Measurements from ENCODE around the gene DNAH8.
A peak's percentile ranks its signal among the peaks of the same experiment; 100 is the strongest.
"Not testable (repeated sequence)": the region's sequence is repeated elsewhere in the genome, so short reads cannot be mapped to it uniquely, and the experiment has no call there.

The DNAH8 gene

DNA sequence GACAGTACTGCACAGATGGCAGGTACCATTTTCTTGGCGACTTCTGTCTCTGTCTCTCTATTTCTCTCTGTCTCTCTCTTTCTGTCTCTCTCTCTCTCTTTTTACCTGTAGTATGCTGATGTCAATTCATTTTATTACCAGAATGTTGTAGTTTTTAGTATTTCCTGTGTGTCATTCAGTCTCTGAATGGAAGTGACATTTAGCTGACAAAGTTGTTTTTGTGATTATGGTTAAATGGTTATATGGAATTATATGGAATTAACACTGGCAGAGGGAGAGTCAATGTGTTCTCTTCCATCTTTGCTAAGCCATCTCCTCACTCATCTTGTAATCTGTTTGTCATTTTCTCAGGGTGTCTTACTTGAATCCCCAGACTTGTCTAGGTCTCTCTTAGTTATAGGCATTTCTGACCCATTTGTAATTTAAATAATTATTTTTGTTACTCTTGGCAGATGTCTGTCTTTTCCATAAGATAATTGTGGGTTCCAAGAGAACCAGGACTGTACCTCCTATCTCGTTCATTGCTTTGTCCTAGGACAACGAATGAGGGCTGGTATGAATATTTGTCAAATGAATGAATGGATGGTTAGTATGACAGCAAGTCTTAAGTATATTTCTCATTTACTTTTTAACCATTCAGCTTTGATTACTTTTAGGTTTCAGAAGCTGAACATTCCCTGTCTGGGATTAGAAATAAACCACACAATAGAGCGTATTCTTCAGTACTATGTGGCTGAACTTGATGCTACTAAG is 64.4 kb downstream of the DNAH8 start:
- no peak overlapping the region for H3K9ac ChIP-seq (ENCODE audit: low read depth, low read length)
- H3K27ac ChIP-seq (ENCODE audit: low read depth, low read length): no peak overlapping the region
- H3K4me1 ChIP-seq (ENCODE audit: control insufficient read depth, insufficient read depth, low read length): peaks cover 13% of the 10 kb centered on the region
- H3K27me3 ChIP-seq (ENCODE audit: control insufficient read depth, insufficient read depth, low read length): no peaks in the 10 kb centered on the region
- H3K9me3 ChIP-seq (ENCODE audit: control insufficient read depth, insufficient read depth, low read length): no peaks in the 10 kb centered on the region
- no peak overlapping the region for H3K4me3 ChIP-seq (ENCODE audit: low read depth, low read length)
- no peaks in the 10 kb centered on the region for H3K36me3 ChIP-seq (ENCODE audit: control insufficient read depth, insufficient read depth, low read length)

DNA sequence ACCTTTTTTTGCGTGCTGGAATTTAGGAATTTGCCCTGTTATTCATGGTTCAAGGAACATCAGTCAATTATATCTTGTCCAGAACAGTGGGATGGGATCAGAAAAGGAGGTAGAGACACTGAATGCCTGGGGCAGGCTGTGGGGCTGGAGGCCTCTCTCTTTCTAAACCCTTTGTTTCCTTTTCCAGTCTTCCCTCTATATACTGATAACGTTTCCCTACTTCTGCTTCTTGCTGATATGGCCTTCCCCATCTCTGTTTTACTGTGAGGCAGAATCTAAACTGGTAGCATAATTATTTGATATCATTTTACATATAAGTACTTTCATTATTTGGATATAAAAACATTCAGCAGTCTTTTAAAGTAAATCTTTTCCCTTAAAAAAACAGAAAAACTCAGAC is 67.5 kb downstream of the DNAH8 start:
- Histone ChIP-seq H3K27ac (ENCODE audit: low read depth, low read length) (no peak overlapping the region), H3K9ac (ENCODE audit: low read depth, low read length) (no peak overlapping the region), H3K27me3 (ENCODE audit: control insufficient read depth, insufficient read depth, low read length) (no peaks in the 10 kb centered on the region), H3K4me1 (ENCODE audit: control insufficient read depth, insufficient read depth, low read length) (peaks cover 19% of the 10 kb centered on the region), H3K36me3 (ENCODE audit: control insufficient read depth, insufficient read depth, low read length) (no peaks in the 10 kb centered on the region), H3K9me3 (ENCODE audit: control insufficient read depth, insufficient read depth, low read length) (no peaks in the 10 kb centered on the region), H3K4me3 (ENCODE audit: low read depth, low read length) (no peak overlapping the region)

DNA sequence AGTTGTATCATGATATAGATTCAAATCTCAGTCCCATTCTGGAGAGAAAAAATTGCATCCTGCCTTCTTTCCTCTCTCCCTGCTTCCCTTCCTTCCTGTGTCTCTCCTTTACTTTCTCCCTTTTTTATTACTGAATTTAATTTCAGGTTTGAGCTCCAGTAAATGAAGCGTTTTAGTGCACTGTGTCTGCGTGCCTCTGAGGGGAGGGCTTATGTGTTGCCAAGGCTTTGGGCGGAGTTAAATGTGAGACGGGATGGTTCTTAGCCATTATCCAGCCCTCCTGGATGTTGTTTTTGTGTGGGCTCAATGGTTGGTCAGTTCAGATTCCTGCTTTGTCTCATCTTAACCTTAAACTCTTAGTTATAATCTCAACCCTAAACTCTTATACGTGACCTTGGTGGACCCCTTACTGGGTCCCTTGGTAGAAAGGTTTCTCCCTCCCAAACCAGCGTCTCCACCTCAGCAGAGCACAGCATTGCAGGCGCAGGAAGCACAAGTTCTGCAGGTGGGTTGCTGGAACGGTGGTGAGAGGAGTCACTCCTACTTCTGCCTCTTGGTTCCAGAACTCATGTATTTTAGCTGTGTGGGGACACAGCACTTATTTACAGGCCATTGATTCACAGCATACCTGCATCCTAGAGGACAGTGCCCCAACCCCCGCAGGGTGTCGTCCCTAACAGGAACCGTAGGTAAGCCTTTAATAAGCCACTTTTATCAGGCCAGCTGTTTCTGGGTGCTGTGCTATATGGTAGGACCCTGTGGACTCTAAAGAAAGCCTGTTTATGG is 68.5 kb downstream of the DNAH8 start:
- Histone ChIP-seq H3K9ac (ENCODE audit: low read depth, low read length) (no peak overlapping the region), H3K36me3 (ENCODE audit: control insufficient read depth, insufficient read depth, low read length) (no peaks in the 10 kb centered on the region), H3K27ac (ENCODE audit: low read depth, low read length) (no peak overlapping the region), H3K4me1 (ENCODE audit: control insufficient read depth, insufficient read depth, low read length) (peaks cover 19% of the 10 kb centered on the region), H3K9me3 (ENCODE audit: control insufficient read depth, insufficient read depth, low read length) (no peaks in the 10 kb centered on the region), H3K27me3 (ENCODE audit: control insufficient read depth, insufficient read depth, low read length) (no peaks in the 10 kb centered on the region), H3K4me3 (ENCODE audit: low read depth, low read length) (0 out of 2 replicates have a peak overlapping the region, but pooled peaks have one; percentile 8)

DNA sequence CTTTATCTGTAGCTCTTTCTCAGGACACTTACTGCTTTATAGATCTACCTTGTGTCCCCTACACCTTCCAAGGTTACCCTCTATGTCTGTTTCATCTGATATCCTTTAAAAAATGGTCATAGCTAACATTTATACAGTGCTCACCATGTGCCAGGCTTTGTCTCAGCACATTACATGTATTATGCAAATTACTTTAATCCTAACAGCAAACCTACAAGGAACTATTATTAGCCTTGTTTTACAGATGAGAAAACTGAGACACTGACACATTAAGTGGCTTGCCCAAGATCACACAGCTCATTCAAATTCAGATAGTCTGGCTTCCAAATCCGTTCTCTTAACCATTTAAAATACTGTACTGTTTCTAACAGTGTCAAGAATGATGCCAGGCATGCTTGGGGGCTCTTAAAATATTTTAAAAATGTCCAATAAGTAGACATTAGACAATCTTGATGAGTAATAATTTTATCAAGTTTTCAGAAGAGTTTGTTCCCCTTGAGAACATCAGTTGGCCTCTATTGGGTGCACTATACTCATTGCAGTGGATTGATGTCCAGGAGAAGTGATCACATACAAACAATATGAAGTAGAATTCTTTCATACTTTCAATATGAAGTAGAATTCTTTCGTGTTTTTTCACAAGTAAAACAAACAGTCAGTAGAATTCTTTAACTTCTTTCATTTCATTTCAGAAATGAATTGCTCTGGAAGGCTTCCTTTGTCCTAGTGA is 69.6 kb downstream of the DNAH8 start:
- no peak overlapping the region for H3K9ac ChIP-seq (ENCODE audit: low read depth, low read length)
- no peak overlapping the region for H3K4me3 ChIP-seq (ENCODE audit: low read depth, low read length)
- H3K4me1 ChIP-seq (ENCODE audit: control insufficient read depth, insufficient read depth, low read length): peaks cover 19% of the 10 kb centered on the region
- no peak overlapping the region for H3K27ac ChIP-seq (ENCODE audit: low read depth, low read length)
- H3K27me3 ChIP-seq (ENCODE audit: control insufficient read depth, insufficient read depth, low read length): no peaks in the 10 kb centered on the region
- H3K36me3 ChIP-seq (ENCODE audit: control insufficient read depth, insufficient read depth, low read length): no peaks in the 10 kb centered on the region
- H3K9me3 ChIP-seq (ENCODE audit: control insufficient read depth, insufficient read depth, low read length): no peaks in the 10 kb centered on the region

DNA sequence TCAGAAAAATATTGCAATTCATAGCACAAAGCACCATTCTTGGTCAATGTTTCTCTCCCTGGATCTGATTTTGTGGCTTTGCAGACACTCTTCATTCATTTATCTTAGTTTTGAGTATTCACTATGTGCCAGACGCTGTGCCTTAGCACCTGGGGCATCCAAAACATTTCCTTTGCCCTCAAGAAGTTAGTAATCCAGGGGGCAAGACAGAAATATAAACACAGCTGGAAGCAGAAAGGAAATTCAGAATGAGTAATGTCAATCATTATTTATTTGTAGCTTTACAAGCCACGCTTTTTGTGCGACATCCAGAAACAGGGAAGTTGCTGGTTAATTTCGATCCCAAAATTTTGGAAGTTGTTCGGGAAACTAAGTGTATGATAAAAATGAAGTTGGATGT is 71.4 kb downstream of the DNAH8 start:
- H3K9me3 ChIP-seq (ENCODE audit: control insufficient read depth, insufficient read depth, low read length): no peaks in the 10 kb centered on the region
- no peaks in the 10 kb centered on the region for H3K27me3 ChIP-seq (ENCODE audit: control insufficient read depth, insufficient read depth, low read length)
- H3K36me3 ChIP-seq (ENCODE audit: control insufficient read depth, insufficient read depth, low read length): no peaks in the 10 kb centered on the region
- H3K4me3 ChIP-seq (ENCODE audit: low read depth, low read length): no peak overlapping the region
- H3K27ac ChIP-seq (ENCODE audit: low read depth, low read length): no peak overlapping the region
- H3K4me1 ChIP-seq (ENCODE audit: control insufficient read depth, insufficient read depth, low read length): peaks cover 19% of the 10 kb centered on the region
- no peak overlapping the region for H3K9ac ChIP-seq (ENCODE audit: low read depth, low read length)

DNA sequence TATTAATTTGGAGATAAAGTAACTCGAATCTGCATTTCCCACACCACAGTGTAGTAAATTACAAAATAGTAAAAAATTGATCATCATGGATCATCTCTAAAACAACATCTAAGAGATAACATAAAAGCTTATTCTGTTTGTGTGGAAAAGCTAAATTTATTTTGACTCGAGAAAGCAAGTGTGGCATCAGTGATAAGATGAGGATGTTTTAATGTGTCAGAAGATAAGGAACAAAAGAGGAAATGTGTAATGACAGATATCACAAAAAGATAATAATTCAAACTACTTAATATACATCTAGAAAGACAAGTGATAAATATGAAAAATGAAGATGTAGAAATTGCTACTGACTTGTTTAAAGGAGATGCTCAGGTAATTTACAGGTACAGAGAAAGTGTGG is 74.1 kb downstream of the DNAH8 start:
- H3K27ac ChIP-seq (ENCODE audit: low read depth, low read length): no peak overlapping the region
- H3K27me3 ChIP-seq (ENCODE audit: control insufficient read depth, insufficient read depth, low read length): no peaks in the 10 kb centered on the region
- H3K4me1 ChIP-seq (ENCODE audit: control insufficient read depth, insufficient read depth, low read length): peaks cover 9% of the 10 kb centered on the region
- no peaks in the 10 kb centered on the region for H3K9me3 ChIP-seq (ENCODE audit: control insufficient read depth, insufficient read depth, low read length)
- H3K9ac ChIP-seq (ENCODE audit: low read depth, low read length): no peak overlapping the region
- no peaks in the 10 kb centered on the region for H3K36me3 ChIP-seq (ENCODE audit: control insufficient read depth, insufficient read depth, low read length)
- H3K4me3 ChIP-seq (ENCODE audit: low read depth, low read length): no peak overlapping the region

DNA sequence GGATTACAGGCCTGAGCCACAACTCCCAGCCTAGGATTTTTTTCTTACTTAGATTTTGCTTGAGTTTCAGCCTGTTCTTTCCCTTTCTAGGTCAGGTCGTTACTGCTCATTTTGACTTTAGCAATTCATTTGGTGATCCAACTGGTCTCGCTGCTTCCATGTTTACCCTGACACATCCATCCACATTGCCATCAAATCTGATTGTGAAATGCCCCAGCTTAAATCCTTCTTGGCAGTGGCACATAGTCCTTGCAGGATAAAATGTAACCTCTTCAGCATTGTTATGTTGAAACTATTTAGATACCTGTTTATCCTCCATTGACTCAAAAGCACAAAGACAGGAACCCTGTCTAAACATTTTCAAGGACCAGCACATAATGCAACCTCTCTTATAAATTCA is 77.2 kb downstream of the DNAH8 start:
- Histone ChIP-seq H3K27ac (ENCODE audit: low read depth, low read length) (no peak overlapping the region), H3K9ac (ENCODE audit: low read depth, low read length) (no peak overlapping the region), H3K4me1 (ENCODE audit: control insufficient read depth, insufficient read depth, low read length) (peaks cover 2% of the 10 kb centered on the region; the same call in 1 of the 2 replicates), H3K9me3 (ENCODE audit: control insufficient read depth, insufficient read depth, low read length) (no peaks in the 10 kb centered on the region), H3K27me3 (ENCODE audit: control insufficient read depth, insufficient read depth, low read length) (no peaks in the 10 kb centered on the region), H3K36me3 (ENCODE audit: control insufficient read depth, insufficient read depth, low read length) (no peaks in the 10 kb centered on the region), H3K4me3 (ENCODE audit: low read depth, low read length) (no peak overlapping the region)

DNA sequence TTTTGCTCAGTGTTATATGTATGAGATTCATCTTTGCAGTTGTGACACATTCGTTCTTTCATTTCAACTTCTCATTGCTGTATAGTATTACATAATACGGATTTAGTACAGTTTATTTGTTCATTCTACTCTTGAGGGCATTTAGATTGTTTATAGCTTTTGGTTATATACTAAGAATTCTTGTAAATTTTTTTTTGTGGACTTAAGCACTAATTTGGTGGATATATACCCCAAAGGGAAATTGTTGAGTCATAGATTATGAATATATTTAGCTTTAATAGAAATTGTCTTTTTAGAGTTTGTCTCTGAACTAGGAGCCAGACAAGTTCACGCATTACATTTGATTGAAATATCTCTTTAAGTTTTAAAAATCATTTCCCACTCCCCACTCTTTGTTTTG is 79.6 kb downstream of the DNAH8 start:
- Histone ChIP-seq H3K27ac (ENCODE audit: low read depth, low read length) (no peak overlapping the region), H3K36me3 (ENCODE audit: control insufficient read depth, insufficient read depth, low read length) (no peaks in the 10 kb centered on the region), H3K27me3 (ENCODE audit: control insufficient read depth, insufficient read depth, low read length) (no peaks in the 10 kb centered on the region), H3K4me1 (ENCODE audit: control insufficient read depth, insufficient read depth, low read length) (peaks cover 5% of the 10 kb centered on the region; the same call in 1 of the 2 replicates), H3K4me3 (ENCODE audit: low read depth, low read length) (no peak overlapping the region), H3K9me3 (ENCODE audit: control insufficient read depth, insufficient read depth, low read length) (no peaks in the 10 kb centered on the region), H3K9ac (ENCODE audit: low read depth, low read length) (no peak overlapping the region)

DNA sequence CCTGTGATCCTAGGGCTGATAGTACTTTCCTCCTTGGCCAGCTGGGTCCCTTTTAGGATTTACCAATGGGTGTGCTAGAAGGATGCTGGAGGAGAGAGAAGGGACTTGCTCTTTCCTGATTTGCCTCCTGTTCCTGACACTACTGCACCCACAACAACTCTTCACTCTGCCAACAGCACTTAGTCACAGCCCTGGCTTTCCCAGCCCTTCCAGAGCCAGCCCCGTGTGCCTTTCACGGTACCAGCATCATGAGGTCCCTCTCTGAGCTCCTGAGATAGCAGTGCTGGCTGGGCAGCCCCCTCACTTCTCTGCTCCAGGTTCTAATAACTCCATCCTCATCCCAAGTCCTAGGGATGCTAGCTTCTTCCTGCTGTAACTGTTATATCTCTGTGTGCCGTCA is 80.9 kb downstream of the DNAH8 start:
- Histone ChIP-seq H3K27me3 (ENCODE audit: control insufficient read depth, insufficient read depth, low read length) (no peaks in the 10 kb centered on the region), H3K9ac (ENCODE audit: low read depth, low read length) (no peak overlapping the region), H3K4me3 (ENCODE audit: low read depth, low read length) (no peak overlapping the region), H3K36me3 (ENCODE audit: control insufficient read depth, insufficient read depth, low read length) (no peaks in the 10 kb centered on the region), H3K9me3 (ENCODE audit: control insufficient read depth, insufficient read depth, low read length) (no peaks in the 10 kb centered on the region), H3K27ac (ENCODE audit: low read depth, low read length) (no peak overlapping the region), H3K4me1 (ENCODE audit: control insufficient read depth, insufficient read depth, low read length) (peaks cover 5% of the 10 kb centered on the region; the same call in 1 of the 2 replicates)

DNA sequence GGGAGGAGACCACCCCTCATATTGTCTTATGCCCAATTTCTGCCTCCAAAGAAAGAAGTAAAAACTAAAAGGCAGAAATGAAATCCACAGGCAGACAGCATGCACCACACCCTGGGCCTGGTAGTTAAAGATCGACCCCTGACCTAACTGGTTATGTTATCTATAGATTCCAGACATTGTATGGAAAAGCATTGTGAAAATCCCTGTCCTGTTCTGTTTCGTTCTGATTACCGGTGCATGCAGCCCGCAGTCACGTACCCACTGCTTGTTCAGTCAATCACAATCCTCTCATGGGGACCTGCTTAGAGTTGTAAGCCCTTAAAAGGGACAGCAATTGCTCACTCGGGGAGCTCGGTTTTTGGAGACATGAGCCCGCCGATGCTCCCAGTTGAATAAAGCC is 81.3 kb downstream of the DNAH8 start:
- not testable (repeated sequence) for H3K27ac ChIP-seq (ENCODE audit: low read depth, low read length); H3K4me1 ChIP-seq (ENCODE audit: control insufficient read depth, insufficient read depth, low read length); H3K4me3 ChIP-seq (ENCODE audit: low read depth, low read length)

DNA sequence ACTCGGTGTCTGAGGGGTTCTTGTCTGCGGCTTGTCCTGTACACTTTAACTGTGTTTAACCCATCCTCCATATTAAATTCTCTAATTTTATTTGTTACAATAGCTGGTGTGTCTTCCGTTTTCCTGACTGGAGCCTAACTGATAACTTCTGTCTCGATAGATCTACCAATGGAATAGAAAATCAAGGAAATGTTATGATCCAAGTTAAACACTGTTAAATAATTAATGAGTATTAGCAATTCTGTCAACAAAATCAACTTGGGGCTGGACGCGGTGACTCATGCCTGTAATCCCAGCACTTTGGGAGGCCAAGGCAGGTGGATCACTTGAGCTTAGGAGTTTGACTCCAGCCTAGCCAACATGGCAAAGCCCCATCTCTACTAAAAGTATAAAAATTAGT is 81.7 kb downstream of the DNAH8 start:
- no peak overlapping the region for H3K9ac ChIP-seq (ENCODE audit: low read depth, low read length)
- H3K4me1 ChIP-seq (ENCODE audit: control insufficient read depth, insufficient read depth, low read length): peaks cover 5% of the 10 kb centered on the region; the same call in 1 of the 2 replicates
- H3K36me3 ChIP-seq (ENCODE audit: control insufficient read depth, insufficient read depth, low read length): no peaks in the 10 kb centered on the region
- no peak overlapping the region for H3K4me3 ChIP-seq (ENCODE audit: low read depth, low read length)
- peak overlapping the region; percentile 32 for H3K27ac ChIP-seq (ENCODE audit: low read depth, low read length)
- H3K9me3 ChIP-seq (ENCODE audit: control insufficient read depth, insufficient read depth, low read length): no peaks in the 10 kb centered on the region
- H3K27me3 ChIP-seq (ENCODE audit: control insufficient read depth, insufficient read depth, low read length): no peaks in the 10 kb centered on the region

More for the DNA sequence above, 81.3 kb downstream of the DNAH8 start:
- H3K9me3 ChIP-seq (ENCODE audit: control insufficient read depth, insufficient read depth, low read length); H3K27me3 ChIP-seq (ENCODE audit: control insufficient read depth, insufficient read depth, low read length); H3K9ac ChIP-seq (ENCODE audit: low read depth, low read length); H3K36me3 ChIP-seq (ENCODE audit: control insufficient read depth, insufficient read depth, low read length): not testable (repeated sequence)
